Measurements from ENCODE around the gene PCDHB3.

GRCh38 chr5:141127305-141127704 is 27.0 kb downstream of the PCDHB3 start:
- TF ChIP-seq, protein P1, sequence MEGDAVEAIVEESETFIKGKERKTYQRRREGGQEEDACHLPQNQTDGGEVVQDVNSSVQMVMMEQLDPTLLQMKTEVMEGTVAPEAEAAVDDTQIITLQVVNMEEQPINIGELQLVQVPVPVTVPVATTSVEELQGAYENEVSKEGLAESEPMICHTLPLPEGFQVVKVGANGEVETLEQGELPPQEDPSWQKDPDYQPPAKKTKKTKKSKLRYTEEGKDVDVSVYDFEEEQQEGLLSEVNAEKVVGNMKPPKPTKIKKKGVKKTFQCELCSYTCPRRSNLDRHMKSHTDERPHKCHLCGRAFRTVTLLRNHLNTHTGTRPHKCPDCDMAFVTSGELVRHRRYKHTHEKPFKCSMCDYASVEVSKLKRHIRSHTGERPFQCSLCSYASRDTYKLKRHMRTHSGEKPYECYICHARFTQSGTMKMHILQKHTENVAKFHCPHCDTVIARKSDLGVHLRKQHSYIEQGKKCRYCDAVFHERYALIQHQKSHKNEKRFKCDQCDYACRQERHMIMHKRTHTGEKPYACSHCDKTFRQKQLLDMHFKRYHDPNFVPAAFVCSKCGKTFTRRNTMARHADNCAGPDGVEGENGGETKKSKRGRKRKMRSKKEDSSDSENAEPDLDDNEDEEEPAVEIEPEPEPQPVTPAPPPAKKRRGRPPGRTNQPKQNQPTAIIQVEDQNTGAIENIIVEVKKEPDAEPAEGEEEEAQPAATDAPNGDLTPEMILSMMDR (IDR thresholded peaks at IDR 0.05; ENCODE audit: poor library complexity), result no peak
- no peak for TF ChIP-seq EZH2 (IDR thresholded peaks at IDR 0.05; ENCODE audit: borderline replicate concordance)
- no peak for TF ChIP-seq EZH2phosphoT487 (IDR thresholded peaks at IDR 0.05; ENCODE audit: low read depth, severe bottlenecking, unreplicated experiment)

Data from hepatocyte (in vitro differentiated cells).